ENCODE results near the gene HIPK2.

Gene HIPK2

DNA sequence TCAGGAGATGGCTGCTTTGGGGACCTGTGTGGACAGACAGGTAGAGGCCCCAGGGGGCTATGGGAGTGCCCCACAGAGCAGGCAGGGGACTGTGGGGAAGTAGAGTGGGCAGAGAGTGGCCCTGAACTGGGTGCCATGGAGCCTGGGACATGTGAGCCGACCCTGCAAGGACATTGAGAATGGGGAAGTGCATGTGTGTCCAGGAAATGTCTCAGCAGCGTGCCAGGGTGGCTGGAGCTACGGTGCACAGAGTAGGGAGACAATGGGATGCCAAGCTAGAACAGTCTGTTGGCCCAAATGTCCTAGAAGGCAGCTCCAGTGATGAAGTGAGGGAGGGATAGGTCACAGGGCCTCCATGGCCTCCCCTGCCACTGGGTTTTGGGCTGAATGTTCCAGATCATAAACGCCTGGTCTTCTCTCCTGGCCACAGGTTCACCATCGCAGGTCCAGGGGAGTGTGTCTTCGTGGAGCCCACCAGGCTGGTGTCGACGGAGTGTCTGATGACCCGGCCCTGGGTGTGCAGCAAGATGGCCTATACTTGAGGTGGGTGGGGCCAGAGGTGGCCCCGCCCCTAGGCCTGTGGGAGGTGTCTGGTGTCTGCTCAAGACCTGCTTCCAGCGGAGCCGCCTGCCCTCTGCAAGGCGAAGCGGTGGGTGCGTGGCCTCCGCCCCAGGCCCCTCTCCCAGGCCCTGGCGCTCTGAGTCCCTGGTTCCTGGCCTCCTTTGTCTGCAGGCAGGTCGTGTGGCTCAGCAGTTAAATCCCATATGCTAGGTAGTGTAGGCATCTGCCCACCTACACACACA, 233.8 kb downstream of the HIPK2 start:
- TF ChIP-seq, protein P1, sequence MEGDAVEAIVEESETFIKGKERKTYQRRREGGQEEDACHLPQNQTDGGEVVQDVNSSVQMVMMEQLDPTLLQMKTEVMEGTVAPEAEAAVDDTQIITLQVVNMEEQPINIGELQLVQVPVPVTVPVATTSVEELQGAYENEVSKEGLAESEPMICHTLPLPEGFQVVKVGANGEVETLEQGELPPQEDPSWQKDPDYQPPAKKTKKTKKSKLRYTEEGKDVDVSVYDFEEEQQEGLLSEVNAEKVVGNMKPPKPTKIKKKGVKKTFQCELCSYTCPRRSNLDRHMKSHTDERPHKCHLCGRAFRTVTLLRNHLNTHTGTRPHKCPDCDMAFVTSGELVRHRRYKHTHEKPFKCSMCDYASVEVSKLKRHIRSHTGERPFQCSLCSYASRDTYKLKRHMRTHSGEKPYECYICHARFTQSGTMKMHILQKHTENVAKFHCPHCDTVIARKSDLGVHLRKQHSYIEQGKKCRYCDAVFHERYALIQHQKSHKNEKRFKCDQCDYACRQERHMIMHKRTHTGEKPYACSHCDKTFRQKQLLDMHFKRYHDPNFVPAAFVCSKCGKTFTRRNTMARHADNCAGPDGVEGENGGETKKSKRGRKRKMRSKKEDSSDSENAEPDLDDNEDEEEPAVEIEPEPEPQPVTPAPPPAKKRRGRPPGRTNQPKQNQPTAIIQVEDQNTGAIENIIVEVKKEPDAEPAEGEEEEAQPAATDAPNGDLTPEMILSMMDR (conservative IDR thresholded peaks at IDR 0.05) = no peak
- no peak overlapping the region for H3K27ac ChIP-seq

GRCh38 chr7:139542308-139543151, 235.3 kb downstream of the HIPK2 start:
- no peak overlapping the region for H3K27ac ChIP-seq
- TF ChIP-seq, protein P1 (conservative IDR thresholded peaks at IDR 0.05) = no peak

DNA sequence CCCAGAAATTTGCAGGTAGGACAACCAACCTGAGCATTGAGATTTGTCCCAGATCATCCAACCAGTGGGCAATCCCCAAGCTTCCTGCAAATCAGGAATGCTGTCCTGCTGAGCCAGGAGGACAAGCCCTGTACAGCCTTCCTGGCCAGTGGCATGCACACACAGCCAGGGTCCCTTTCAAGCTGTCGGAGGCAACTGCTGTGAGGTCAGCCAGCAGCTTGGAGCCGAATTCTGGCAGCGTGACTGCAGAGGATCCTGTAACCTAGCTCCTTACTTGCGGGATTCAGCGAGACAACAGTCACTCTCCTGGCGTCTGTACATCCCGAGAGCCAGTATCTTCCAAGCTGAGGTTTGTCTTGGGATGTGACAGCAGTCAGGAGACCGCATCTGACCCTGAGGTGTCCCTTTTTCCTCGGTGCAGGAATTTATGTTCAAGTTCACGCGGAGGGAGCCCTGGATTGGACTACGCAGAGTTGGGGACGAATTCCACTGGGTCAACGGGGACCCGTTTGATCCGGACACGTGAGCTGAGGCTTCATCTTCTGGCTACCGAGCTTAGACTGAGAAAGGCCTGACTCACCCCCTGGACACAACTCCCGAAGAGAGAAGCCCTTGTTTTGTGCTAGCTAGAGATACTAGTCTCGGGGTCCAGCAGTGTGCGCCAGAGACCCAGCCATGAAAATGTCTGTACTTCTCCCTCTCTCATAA, 236.0 kb downstream of the HIPK2 start:
- H3K27ac ChIP-seq = no peak overlapping the region
- TF ChIP-seq, protein P1 (conservative IDR thresholded peaks at IDR 0.05) = no peak

- H3K27ac ChIP-seq = no peak overlapping the region
- TF ChIP-seq, protein P1 (conservative IDR thresholded peaks at IDR 0.05) = no peak
Observed at GRCh38 chr7:139540203-139540602, 237.6 kb downstream of the HIPK2 start.

DNA sequence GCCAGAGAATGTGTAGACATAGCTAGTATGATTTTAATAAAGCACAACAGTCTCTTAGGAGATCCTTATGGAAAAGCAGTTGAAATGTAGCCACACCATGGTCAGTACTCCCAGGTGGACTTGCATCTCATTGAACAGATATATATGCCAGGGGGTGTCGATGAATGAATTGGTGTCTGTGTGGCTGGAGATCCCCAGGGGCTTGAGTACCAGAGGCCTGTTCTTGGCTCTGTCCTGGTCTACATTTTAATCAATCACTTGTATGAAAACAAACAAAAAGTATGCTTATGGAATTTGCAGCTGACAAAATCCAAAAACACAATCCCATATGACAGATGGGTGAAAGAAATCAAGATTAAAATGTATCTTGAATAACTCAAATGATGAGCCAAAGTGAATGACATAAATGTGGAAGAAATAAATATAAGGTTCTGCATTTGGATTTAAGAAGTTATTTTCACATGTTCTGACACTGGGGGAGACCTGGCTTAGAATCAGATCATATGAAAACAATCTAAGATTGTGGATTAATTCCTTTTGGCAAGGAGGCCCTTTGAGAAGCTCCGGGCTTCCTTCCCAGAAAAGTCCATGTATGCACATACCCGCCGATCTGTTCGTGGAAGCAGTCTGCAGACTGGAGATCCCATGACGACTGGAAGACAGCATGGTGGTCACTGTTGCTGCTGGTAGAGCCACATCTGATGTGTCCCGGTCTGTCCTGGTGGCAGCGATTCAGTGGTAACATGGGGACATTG, 238.7 kb downstream of the HIPK2 start:
- TF ChIP-seq, protein P1 (conservative IDR thresholded peaks at IDR 0.05) = no peak
- no peak overlapping the region for H3K27ac ChIP-seq

DNA sequence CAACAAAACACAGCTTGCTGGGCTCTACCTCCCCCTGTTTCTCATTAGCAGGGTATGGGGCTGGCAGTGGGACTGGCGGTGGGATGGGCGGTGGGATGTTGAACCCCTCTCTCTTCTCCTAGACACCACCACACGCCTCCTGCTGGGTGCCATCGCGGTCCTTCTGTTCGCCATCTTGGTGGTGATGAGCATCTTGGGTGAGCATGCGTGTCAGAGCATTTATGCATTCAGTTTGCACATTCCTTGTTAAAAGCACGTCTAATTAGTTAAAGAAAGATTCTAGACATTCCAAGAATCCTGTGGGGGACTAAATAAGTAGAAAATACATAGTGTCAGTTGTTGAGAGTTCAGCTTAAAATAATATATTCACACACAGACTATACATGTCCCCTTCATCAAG, 241.6 kb downstream of the HIPK2 start:
- TF ChIP-seq, protein P1 (conservative IDR thresholded peaks at IDR 0.05) = no peak
- no peak overlapping the region for H3K27ac ChIP-seq
